Mammary epithelial cell (primary cell): ENCODE data around the gene SLC38A3.

ENCODE experiments used
- EZH2 ChIP-seq: IDR thresholded peaks from 2 replicates; pipeline ENCODE4 v1.6.1; 2012; ENCODE audit warnings: low read length, inconsistent platforms, borderline replicate concordance
- TF ChIP-seq, protein P1 (sequence below), 2 donors: IDR thresholded peaks in 1 of 2; conservative IDR thresholded peaks in 1 of 2; 2 replicates each; pipeline ENCODE4 v1.5.1; 2011 to 2012; ENCODE audit warnings: inconsistent platforms in 2 of 2, low read length in 2 of 2, mild to moderate bottlenecking in 2 of 2, control low read depth in 1 of 2, low read depth in 1 of 2; ENCODE audit not compliant: insufficient read depth in 1 of 2; ENCODE audit errors: extremely low read depth in 1 of 2

DNA sequence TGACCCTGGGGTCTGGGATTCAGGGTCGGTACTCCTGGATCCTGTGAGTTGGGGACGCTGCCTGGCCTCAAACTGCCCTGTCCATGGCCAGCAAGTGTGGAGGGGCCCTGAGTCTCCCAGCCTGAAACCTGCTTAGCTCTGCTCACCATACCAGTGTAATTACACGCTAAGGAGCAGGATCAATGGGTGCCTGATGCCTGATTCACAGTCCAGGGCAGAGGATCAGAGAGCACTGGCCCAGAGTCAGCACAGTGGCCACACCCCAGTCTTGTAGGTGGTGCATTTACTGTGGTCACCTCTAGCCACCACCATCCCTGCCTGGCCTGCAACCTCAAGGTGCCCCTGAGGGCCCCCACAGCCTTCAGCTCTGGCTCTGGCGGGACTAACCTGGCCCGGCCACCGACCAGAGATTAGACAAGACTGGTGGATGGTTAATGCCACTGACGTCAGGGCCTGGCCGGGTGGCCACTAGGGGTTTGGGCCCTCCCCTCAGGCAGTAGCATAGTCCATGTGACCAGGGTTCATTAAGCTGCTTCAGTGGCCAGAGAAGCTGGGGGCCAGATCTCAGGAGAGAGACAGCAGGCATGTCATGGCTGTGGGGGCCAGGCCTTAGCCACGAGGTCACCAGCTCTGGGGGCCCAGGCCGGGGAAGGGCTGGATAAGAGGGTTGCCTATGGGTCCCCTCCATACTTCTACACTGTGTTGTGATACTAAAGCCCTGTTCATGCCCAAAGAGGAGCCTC lies 3.3 kb upstream of the SLC38A3 start:
- TF ChIP-seq, protein P1, sequence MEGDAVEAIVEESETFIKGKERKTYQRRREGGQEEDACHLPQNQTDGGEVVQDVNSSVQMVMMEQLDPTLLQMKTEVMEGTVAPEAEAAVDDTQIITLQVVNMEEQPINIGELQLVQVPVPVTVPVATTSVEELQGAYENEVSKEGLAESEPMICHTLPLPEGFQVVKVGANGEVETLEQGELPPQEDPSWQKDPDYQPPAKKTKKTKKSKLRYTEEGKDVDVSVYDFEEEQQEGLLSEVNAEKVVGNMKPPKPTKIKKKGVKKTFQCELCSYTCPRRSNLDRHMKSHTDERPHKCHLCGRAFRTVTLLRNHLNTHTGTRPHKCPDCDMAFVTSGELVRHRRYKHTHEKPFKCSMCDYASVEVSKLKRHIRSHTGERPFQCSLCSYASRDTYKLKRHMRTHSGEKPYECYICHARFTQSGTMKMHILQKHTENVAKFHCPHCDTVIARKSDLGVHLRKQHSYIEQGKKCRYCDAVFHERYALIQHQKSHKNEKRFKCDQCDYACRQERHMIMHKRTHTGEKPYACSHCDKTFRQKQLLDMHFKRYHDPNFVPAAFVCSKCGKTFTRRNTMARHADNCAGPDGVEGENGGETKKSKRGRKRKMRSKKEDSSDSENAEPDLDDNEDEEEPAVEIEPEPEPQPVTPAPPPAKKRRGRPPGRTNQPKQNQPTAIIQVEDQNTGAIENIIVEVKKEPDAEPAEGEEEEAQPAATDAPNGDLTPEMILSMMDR (conservative IDR thresholded peaks at IDR 0.05 in 1 of 2, IDR thresholded peaks at IDR 0.05 in 1 of 2; ENCODE audit: extremely low read depth in 1 of 2, insufficient read depth in 1 of 2, low read depth in 1 of 2, low read length in 2 of 2): no peak
- TF ChIP-seq EZH2: no peak
